Small intestine (tissue), 7 donors: ENCODE data around the gene C17orf114.

Experiments used
- DNase-seq, 2 donors: peaks; one replicate each; pipeline versions ENCODE4 v3.0.0 to v3.0.0-alpha.2; 2013
- FAIRE-seq: peaks from 2 replicates; lab custom pipeline; 2012; peaks lifted over from hg19 to GRCh38; lab: Jason Lieb, UNC
- H3K27ac ChIP-seq, 3 donors: one replicate each; pipeline ENCODE4 v1.5.1; 2013; ENCODE audit warnings: low read length in 2 of 3, mild to moderate bottlenecking in 2 of 3, control low read depth in 1 of 3, inconsistent platforms in 1 of 3, low read depth in 1 of 3, moderate library complexity in 1 of 3
- H3K27me3 ChIP-seq, 3 donors: one replicate each; pipeline ENCODE4 v1.6.1; 2013; ENCODE audit warnings: low read length in 3 of 3, inconsistent platforms in 1 of 3; ENCODE audit not compliant: control insufficient read depth in 3 of 3, insufficient read depth in 3 of 3
- H3K36me3 ChIP-seq, 3 donors: one replicate each; pipeline ENCODE4 v1.6.1; 2013; ENCODE audit warnings: low read length in 3 of 3, inconsistent platforms in 1 of 3, low read depth in 1 of 3, mild to moderate bottlenecking in 1 of 3, moderate library complexity in 1 of 3; ENCODE audit not compliant: control insufficient read depth in 3 of 3, insufficient read depth in 2 of 3
- H3K4me1 ChIP-seq, 3 donors: one replicate each; pipeline ENCODE4 v1.6.1; 2013; ENCODE audit warnings: low read length in 2 of 3, inconsistent platforms in 1 of 3, low read depth in 1 of 3, mild to moderate bottlenecking in 1 of 3, moderate library complexity in 1 of 3; ENCODE audit not compliant: control insufficient read depth in 3 of 3, insufficient read depth in 2 of 3
- H3K4me3 ChIP-seq, 3 donors: one replicate each; pipeline ENCODE4 v1.5.1; 2013; ENCODE audit warnings: low read length in 3 of 3, control low read depth in 1 of 3, inconsistent platforms in 1 of 3, low read depth in 1 of 3, mild to moderate bottlenecking in 1 of 3, moderate library complexity in 1 of 3
- H3K9me3 ChIP-seq, 2 donors: one replicate each; pipeline ENCODE4 v1.6.1; 2013; ENCODE audit warnings: low read depth in 1 of 2, low read length in 1 of 2; ENCODE audit not compliant: control insufficient read depth in 2 of 2, insufficient read depth in 1 of 2
- WGBS, 3 donors: extraction: QIAGEN DNeasy Blood & Tissue Kit; methylation state at CpG; one replicate each; pipeline ENCODE4 v1.1.7; 2013; 5-methylcytosine and 5-hydroxymethylcytosine counted together
- donor health status: healthy with polysubstance abuse.
- donor health status: control.
- donor health status: control.
- donor health status: Bipolar disorder and iron deficiency.
- donor health status: healthy.

Gene C17orf114

GRCh38 chr17:4806456-4806776, 4.3 kb upstream of the C17orf114 start:
- no peak for FAIRE-seq
- H3K4me3 ChIP-seq: peak overlapping the region; percentile 40 to 95 (median 60)
- no peaks in the 10 kb centered on the region for H3K9me3 ChIP-seq
- H3K36me3 ChIP-seq: peaks cover 0 to 19% (median 0%) of the 10 kb centered on the region in 3 donors
- 0 to 3% (median 2%) methylated on average over 11 to 16 of the region's 16 CpGs for WGBS, 3 donors
- H3K4me1 ChIP-seq: peaks cover 0 to 10% (median 0%) of the 10 kb centered on the region in 3 donors
- H3K27ac ChIP-seq: peak overlapping the region in 2 of 3 donors; percentile 8 to 53
- DNase-seq: peak in 1 of 2 donors; percentile 17
- no peaks in the 10 kb centered on the region for H3K27me3 ChIP-seq

GRCh38 chr17:4800462-4801196, 1.5 kb downstream of the C17orf114 start:
- no peak for FAIRE-seq
- 70 to 89% (median 75%) methylated on average over 10 of the region's 10 CpGs for WGBS, 3 donors
- Histone ChIP-seq H3K27me3 (no peaks in the 10 kb centered on the region), H3K36me3 (peaks cover 2 to 21% (median 8%) of the 10 kb centered on the region in 3 donors), H3K4me3 (no peak overlapping the region), H3K27ac (no peak overlapping the region), H3K9me3 (no peaks in the 10 kb centered on the region), H3K4me1 (peaks cover 0 to 8% (median 4%) of the 10 kb centered on the region in 3 donors)
- DNase-seq: no peak

- Histone ChIP-seq H3K36me3 (peaks cover 2 to 21% (median 8%) of the 10 kb centered on the region in 3 donors), H3K9me3 (no peaks in the 10 kb centered on the region), H3K27me3 (no peaks in the 10 kb centered on the region), H3K4me1 (peaks cover 0 to 8% (median 4%) of the 10 kb centered on the region in 3 donors), H3K27ac (peak overlapping the region in 2 of 3 donors; percentile 65 to 73), H3K4me3 (peak overlapping the region; percentile 68 to 93 (median 89))
- 0 to 4% (median 0%) methylated on average over 4 to 7 of the region's 7 CpGs for whole genome bisulfite sequencing, 3 donors
- DNase-seq (peak in 1 of 2 donors; percentile 31), FAIRE-seq (no peak)
Observed at GRCh38 chr17:4796552-4796920, 5.6 kb downstream of the C17orf114 start.

- Histone ChIP-seq H3K36me3 (peaks cover 2 to 21% (median 8%) of the 10 kb centered on the region in 3 donors), H3K27ac (no peak overlapping the region), H3K4me1 (peaks cover 0 to 18% (median 4%) of the 10 kb centered on the region in 3 donors), H3K9me3 (no peaks in the 10 kb centered on the region), H3K27me3 (no peaks in the 10 kb centered on the region), H3K4me3 (peak overlapping the region in 1 of 3 donors; percentile 40)
- 88 to 98% (median 93%) methylated on average over 1 of the region's 1 CpG for WGBS, 3 donors
- FAIRE-seq: no peak
- DNase-seq: no peak
Observed at GRCh38 chr17:4795168-4795567, 7.0 kb downstream of the C17orf114 start.

- Histone ChIP-seq H3K27me3 (peaks cover 0 to 13% (median 4%) of the 10 kb centered on the region in 3 donors), H3K9me3 (no peaks in the 10 kb centered on the region), H3K4me3 (peak overlapping the region in 2 of 3 donors; percentile 87 to 95), H3K27ac (peak overlapping the region; percentile 98 to 100 (median 99)), H3K4me1 (peaks cover 0 to 35% (median 10%) of the 10 kb centered on the region in 3 donors), H3K36me3 (no peaks in the 10 kb centered on the region)
- DNase-seq (no peak), FAIRE-seq (no peak)
- 17 to 28% (median 26%) methylated on average over 7 of the region's 7 CpGs for WGBS, 3 donors
Observed at GRCh38 chr17:4790705-4791088, 11.4 kb downstream of the C17orf114 start.

GRCh38 chr17:4789951-4790704, 12.0 kb downstream of the C17orf114 start:
- DNase-seq (peak; percentile 90 to 94), FAIRE-seq (no peak)
- Histone ChIP-seq H3K9me3 (no peaks in the 10 kb centered on the region), H3K27me3 (peaks cover 0 to 19% (median 5%) of the 10 kb centered on the region in 3 donors), H3K36me3 (no peaks in the 10 kb centered on the region), H3K4me3 (peak overlapping the region; percentile 48 to 95 (median 87)), H3K4me1 (peaks cover 0 to 41% (median 10%) of the 10 kb centered on the region in 3 donors), H3K27ac (peak overlapping the region; percentile 98 to 100 (median 99))
- WGBS, 3 donors: 0% methylated on average over 64 to 91 of the region's 91 CpGs

- H3K9me3 ChIP-seq: no peaks in the 10 kb centered on the region
- H3K36me3 ChIP-seq: no peaks in the 10 kb centered on the region
- H3K27ac ChIP-seq: peak overlapping the region; percentile 98 to 100 (median 99)
- no peak for DNase-seq
- FAIRE-seq: no peak
- H3K27me3 ChIP-seq: peaks cover 0 to 24% (median 5%) of the 10 kb centered on the region in 3 donors
- H3K4me3 ChIP-seq: peak overlapping the region; percentile 48 to 95 (median 87)
- H3K4me1 ChIP-seq: peaks cover 0 to 41% (median 10%) of the 10 kb centered on the region in 3 donors
- WGBS, 3 donors: 0% methylated on average over 19 to 25 of the region's 25 CpGs
Observed at GRCh38 chr17:4789701-4789950, 12.5 kb downstream of the C17orf114 start.

GRCh38 chr17:4788807-4789700, 13.1 kb downstream of the C17orf114 start, which contains the start of gene GLTPD2:
GLTPD2 (plus strand) TSS chr17:4788964; CDS start chr17:4789012, 48 bp downstream.
- FAIRE-seq (no peak), DNase-seq (peak; percentile 69 to 84)
- Histone ChIP-seq H3K9me3 (no peaks in the 10 kb centered on the region), H3K36me3 (no peaks in the 10 kb centered on the region), H3K27me3 (peaks cover 0 to 30% (median 5%) of the 10 kb centered on the region in 3 donors), H3K4me1 (peaks cover 0 to 41% (median 10%) of the 10 kb centered on the region in 3 donors), H3K4me3 (peak within 1 kb of the TSS; percentile 48 to 95 (median 87)), H3K27ac (peak within 1 kb of the TSS; percentile 98 to 100 (median 99))
- 9 to 22% (median 22%) methylated on average over 50 to 62 of the region's 62 CpGs for WGBS, 3 donors
